HT1080 (cell line): ENCODE measurements around the gene TCF7. TPM values are rescaled to one million over a fixed set of nuclear protein-coding genes. Genes with fewer than 3 reads are reported as not detected.
A peak's percentile ranks its signal among the peaks of the same experiment; 100 is the strongest.

ENCODE experiments used
- DNase-seq: peaks from one replicate; pipeline ENCODE4 v3.0.0-alpha.2; 2015; ENCODE audit warnings: low read depth
- total RNA-seq: library from RNA; depleted of rRNA; stranded (reverse); fragments of >200 nt; shearing (Covaris generic); gene quantifications from 2 replicates; pipeline ENCODE4 v1.2.3, GENCODE V29; 2014

TCF7 gene
- total RNA-seq, 1 experiment from 2014 or later: not detected

DNA sequence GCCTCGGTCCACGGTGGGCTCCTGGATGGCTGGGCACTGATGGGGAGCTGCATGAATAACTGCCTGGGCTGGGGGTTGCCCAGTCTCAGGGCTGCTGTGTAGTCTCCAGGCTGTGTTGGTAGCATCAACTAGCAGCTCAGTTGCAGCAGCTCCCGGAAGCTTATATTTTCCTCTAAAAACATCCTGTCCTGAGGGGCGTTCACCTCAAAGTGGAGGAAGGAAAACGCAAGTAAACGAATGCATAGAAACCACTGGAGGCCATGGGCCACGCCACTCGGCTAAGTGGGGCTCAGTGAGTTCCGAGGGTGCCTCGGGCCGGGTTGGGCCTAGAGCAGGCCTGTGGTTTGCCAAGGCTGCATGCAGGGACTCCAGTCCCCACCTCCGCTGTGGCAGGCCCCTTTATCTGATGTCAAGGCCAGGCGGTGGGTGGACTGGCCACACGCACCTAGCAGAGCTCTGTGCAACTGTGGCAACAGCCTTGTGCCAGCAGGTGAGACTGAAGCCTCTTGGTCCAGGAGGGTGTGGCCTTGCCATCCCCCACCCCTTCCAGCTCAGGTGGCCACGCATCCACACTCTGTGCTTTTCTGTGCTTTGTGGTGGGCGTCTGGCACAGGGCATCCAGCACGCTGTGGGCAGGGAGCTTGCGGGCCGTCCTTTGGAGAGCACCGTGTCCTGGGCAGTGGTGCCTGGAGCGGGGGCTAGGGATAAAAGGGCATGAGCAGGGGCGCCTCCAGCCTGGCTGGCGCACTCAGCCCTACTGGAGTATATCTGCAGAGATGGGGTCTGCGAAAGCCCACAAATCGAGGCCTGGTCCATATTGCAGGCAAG is 15.1 kb downstream of the TCF7 start:
- no peak for DNase-seq

DNA sequence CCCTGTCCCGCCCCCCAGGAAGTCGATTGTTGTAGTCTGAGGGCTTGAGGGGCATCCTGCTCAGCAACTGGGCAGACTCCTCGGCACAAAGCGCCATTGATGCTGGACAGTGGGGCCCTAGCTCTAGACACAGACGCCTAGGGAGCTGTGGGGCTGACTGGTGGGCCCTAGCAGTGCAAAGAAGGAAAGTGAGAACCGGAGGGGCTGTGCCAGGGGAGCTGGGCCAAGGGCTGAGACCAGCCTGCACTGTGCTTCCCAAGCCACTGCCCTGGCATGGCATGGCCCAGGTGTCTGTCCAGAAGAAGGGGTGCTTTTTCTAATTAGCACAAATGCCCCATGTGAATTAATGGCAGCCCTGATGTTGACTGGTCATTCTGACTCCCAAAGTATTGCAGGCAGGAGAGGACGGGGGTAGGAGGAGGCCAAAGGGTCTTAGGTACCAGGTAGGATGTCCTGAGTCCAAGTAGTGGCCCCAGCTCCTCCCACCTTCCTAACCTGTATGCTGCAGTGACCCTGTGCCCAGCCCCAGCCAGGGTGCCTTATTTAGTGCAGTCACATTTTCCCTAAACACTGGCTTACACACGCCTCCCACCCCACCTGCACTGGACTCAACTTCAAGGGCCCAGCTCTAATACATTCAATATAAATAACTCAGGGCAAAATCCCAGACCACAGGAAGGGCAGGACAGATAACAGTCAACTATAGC is 15.9 kb downstream of the TCF7 start:
- DNase-seq: no peak

DNA sequence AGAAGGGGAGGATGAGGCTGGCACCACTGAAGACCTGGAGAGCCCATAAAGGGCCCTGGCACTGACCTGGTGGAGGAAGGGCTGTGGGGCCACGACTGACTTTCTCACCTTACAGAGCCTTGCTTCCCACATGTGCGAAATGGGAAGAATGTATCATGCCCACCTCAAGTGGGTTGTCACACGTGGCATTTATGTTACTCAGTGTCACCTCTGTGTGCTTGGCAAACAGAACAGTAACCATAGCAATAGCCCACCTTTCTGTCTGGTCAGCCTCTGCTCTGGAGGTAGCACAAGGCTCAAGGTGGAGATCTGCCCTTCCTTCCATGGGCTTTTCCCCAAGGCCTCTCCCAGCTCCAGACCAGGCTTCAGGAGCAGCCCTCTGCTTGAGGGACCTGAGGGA is 16.7 kb downstream of the TCF7 start:
- DNase-seq: no peak

DNA sequence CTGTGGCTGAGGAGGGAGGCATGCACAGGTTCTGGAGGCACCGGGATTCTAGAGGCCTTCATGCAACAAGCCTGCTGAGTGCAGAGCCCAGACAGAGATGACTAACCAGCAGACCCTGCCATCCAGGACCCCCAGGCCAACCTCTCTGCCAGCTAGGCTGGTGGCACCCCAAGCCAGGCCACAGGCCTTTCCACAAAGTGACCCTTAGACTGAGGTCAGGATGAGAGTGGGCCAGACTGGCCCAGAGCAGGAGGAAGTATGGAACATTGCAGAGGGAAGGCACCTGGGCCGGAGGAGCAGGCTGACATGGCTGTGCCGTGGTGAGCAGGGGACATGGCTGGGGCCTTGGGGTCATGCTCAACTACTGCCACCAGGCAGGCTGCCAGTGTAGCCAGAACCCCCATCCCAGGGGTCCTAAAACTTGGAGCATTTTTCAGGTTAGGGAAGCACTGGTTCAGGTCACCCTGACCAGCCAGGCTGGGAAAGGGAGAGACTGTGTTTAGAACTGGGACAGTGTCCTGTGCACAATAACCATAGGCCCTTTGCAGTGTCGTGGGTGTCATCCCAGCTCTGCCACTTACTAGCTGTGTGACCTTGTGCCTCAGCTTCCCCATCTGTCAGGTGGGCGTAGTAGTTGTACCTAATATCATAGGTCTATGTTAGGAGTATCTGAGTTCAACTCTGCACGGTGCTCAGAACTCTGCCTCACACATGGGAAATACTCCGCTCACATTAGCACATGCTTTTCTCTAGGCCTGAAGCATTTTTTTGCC is 17.3 kb downstream of the TCF7 start:
- no peak for DNase-seq

DNA sequence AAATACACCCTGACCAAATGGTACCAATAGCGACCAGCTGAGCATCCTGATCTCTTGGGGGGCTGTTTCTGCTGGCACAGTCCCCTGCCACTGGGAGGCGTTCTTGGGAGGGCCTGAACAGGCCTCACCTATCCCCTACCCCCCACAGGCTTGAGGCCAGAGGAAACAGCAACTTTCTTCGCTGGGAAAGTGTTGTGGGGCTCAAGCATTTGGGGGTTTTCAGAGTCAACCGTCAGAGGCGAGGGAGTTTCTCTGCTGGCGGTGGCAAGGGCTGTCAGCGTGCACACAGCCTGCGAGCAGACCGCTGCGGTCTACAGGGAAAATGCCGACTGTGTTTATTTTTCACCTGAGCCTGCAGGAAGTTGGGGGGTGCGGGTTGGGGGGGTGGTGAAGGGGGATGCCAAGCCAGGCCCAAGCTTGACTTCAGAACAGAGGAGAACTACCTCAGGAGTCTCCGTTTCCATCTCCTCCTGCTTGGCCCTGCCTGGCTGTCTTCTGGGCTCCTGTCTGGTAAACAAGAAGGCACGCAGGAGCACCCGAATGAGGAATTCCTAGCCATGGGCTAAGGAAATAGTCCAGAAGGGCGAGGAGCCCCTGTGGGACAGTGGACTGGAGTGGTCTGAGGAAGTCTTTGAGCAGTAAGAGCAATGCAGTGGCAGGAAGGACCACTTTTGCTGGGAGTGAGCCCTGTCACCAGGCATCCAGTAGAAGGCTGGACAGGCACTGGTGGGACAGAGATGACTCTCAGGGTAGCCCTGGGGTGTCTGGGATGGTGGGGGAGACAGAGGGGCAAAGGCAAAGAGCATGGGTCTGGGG is 18.1 kb downstream of the TCF7 start:
- no peak for DNase-seq

DNA sequence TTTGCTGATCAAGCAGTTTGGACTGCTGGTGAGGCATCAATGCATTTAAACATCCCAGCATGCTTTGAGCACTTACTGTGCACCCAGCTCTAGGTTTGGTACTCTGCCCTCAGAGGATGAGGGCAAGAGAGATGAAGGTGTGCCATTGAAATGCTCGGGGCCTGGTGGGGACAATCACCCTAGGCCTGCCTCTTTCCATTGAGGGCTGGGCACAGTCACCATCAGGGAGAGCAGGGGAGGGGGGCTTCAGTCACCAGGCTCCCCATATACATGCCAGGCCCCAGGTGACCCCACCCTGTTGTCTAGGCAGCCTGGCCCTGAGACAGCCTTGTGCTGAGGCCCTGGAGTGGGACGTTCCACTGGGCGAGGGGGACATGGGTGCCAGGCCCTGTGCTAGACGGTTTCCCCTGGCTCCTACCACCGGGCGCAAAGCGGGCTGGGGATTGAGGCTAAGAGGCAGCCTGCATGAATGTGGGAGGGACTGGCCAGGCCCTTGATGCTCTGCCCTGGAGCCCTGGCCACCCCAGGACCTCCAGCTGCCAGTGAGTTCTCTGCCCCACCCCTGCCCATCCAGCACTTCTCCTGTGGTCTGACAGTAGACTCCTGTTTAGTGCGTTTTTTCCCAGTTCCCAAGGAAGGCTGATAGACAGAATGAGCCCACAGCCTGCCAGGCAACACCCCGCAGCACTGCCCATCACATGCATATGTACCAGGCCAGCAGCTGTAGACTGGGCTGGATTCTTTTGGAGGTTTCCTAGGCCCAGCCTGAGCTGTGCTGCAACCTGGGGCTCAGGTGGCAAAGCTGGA is 18.9 kb downstream of the TCF7 start:
- no peak for DNase-seq

DNA sequence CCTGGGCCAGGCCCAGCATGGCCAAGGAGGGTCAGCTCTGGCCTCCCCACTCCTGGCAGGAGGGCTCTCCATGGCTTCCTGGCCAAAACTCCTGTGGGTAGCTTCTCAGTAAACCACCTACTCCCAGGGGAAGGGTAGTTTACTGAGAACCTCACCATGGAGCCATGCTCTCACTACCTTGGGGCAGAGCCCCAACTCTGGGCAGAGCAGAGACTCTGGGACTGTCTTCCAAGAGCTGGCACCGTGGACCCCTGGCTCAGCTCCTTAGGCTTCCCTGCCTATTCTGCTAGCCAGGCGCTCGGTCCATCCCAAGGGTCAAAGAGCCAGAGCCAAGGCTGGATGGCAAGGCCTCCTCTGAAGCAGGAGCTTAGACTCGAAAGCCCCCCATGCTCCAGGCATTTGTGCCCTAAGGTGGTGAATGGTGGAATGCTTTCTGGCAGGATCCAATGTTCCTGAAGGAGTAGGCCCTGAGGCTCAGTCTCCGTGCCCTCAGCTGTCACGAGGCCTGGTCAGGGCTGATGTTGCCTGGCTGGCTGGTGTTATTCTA is 19.6 kb downstream of the TCF7 start:
- no peak for DNase-seq

DNA sequence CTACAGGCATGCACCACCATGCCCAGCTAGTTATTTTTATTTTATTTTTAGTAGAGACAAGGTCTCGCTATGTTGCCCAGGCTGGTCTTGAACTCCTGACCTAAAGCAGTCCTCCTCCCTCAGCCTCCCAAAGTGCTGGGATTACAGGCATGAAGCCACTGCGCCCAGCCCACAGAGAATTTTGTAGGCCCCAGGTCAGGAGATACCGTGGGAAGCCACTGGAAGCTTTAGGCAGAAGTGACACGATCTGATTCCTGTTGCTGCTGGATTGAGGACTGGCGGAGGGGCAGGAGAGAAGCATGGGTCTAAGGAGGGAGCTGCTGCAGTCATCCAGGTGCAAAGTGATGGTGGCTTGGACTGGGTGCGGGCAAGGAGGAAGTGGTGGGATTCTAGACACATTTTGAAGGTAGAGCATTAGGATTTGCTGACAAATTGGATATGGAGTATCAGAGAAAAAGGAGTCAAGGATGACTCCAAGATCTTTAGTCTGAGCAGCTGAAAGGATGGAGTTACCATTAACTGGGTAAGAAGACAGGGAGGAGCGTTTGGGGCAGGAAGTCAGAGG is 20.7 kb downstream of the TCF7 start:
- no peak for DNase-seq

DNA sequence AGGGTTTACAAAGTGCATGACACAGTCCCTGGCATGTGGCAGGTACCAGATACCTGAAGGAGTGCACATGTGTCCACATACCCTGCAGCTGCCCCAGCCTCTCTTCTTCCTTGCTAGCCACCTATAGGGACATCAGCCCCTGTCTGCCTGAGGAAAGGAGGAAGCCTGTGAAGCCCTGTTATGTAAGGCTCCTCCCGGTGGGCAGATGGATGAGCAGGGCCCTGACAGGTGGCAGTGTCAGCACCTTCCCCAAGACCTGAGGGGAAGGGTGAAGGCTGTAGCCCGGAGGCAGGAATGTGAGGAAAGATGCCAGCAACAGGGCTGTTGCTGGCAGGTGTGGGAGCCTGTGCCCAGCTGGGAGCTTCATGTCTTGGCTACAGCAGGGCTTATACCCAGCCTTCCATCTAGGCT is 21.7 kb downstream of the TCF7 start:
- no peak for DNase-seq

DNA sequence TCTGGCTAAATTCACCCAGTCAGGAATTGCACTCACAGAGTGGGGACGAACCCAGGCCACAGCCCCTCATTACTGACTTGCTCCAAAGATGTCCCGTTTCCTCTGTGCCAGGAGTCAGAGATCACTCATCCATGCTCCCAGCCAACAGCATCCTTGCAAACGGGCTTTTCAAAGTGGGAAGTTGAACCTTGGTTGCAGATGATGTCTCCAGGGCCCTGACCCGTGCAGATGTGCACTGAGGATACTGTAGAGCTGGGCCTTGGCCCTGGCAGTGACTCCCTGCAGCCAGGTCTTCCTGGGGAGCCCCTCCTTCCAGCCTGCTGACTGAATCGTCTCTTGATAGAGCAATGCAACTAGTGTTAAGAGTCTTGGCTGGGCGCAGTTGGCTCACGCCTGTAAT is 22.3 kb downstream of the TCF7 start:
- DNase-seq: no peak

DNA sequence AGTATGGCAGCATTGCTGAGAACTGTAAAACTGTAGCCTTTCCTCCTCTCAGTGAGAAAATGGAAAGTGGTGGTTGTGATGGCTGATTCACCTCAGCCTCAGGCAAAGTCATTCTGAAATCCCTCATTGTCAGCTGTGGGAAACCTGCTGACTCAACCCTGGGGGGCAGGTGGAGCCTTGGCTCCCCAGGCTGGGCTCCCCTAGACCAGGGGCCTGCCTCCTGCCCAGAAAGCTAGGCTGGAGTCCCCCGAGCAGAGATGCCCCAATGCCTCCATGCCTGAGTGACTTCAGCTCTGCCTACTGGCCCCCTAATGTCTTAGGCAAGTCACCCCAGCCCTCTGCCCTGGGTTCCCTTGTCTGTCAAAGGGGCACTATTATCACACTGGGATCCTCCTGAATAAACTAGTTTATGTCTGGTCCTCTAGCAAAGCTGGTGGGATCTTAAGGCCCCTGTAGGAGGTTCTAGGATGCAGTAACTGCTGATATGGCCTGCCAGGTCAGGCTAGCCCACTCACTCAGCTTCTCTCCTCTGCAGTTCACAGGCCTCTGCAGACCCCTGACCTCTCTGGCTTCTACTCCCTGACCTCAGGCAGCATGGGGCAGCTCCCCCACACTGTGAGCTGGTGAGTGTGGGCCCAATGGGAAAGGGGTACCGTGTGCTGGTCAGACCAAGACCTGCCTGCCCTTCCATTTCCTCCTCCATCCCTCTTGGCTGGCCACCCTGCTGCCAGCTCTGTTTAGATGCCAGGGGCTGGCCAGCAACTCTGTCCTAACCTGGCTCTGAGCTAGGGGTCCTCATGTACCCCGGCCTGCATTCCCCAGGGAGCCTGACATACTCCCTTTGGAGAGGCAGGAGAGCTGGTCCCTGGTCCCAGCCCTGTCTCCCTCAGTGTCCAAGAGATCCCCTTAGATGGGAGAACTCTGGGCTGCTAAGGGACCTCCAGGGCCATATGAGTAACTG is 24.2 kb downstream of the TCF7 start:
- DNase-seq: peak; percentile 80

DNA sequence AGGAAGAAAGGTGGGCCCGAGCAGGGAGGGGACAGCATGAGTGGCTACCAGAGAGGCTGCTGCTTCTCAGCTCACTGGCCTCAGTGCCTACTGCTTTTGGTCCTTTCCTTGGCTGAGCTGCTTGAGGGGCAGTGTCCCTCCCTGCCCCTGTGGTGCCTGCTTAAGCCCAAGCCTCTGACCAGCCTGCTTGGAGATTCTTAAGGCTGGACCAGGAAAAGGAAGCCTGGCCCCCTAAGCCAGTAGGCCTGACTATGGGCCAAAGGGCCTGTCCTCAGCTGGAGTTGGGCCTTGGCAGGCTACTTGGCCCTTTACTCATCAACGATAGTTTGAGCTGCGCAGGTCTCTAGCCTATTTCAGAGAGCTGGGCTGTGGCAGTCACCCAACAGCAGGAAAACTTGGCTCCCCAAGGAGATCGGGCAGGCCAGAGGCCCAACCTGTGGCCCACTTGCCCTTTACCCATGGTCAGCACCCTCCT is 24.9 kb downstream of the TCF7 start:
- no peak for DNase-seq

DNA sequence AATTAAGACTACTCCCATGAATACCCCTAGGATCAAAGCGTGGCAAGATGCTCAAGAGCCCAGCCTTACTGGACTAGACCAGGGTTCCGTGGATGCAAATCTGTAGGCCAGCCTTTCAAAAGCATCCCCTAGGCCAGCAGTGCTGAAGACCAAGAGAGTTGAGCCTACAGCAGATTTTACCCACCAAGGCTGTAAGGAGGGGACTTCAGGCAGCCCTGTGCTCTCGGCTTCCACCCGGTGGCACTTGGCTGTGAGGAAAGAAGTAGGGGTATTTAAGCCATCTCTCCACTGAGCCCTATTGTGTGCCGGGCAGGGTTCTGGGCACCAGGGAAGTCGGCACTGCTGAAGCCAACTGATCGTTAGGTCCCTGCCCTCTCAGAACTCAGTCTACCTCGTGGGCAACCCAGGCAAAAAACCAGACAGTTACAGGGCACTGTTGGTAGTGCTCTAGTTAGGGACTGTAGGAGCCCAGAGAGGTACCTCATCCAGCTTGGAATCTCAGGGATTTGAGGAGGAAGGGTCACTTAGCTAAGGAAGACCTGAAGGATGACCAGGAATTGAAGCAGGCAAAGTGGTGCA is 25.5 kb downstream of the TCF7 start:
- DNase-seq: no peak

DNA sequence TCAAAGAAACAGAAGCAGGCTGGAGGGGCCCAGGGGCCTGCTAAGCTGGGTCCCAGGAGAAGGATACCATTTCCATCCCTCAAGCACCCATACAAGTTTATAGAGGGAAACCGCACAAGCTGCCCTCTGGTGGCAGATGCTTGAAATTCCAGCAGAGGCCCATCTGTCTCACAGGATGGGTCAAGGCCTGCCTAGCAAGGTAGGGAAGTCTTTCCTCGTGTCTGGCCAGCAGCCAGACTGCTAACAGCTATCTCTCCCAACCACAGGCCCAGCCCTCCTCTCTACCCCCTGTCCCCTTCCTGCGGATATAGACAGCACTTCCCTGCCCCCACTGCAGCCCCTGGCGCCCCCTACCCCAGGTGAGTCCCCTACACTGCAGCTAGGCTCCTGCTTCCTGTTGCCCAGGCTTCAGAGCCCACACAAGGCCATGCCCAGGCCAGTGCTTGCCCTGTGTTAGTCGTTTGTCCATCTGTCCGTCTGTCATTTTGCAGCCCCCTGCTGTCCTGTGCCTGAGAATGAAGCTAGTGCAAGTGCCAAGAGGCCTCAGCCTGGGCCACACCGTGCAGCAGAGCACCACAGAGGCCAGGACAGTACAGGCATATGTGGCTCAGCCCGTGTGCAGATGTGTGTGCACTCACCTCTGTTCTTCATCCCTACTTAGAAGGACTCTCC is 26.2 kb downstream of the TCF7 start:
- DNase-seq: peak; percentile 81

DNA sequence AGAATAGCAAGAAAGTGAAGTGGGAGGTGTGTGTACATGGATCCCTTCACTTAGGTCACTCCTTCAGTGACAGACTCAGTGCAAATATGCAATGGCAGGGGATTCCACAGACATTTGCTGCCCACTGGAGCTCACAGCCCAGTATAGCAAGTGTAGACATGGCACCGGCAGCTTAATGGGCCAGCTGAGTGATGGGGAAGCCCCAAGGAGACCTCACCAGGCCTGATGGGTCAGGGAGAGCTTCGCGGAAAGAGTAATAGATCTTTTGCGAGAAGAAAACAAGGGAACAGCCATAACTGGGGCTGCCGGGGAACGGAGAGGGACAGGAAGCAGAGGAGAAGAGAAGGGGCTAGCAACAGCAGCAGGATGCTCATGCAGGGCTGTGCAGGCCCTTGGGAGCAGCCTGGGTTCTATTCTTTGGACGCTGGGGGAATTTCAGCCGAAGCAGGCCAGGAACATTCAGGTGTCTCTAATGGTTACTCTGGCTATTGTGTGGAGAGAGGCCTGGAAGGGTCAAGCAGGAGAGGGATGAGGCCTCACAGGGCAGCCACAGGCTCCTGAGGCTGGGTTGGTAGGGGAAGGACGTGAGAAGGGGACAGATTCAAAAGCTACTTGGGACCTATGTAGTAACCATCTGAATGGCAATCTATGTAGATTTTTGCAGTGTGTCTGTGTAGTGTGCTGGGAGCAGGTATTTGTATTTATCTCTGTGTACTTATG is 27.0 kb downstream of the TCF7 start:
- DNase-seq: no peak

DNA sequence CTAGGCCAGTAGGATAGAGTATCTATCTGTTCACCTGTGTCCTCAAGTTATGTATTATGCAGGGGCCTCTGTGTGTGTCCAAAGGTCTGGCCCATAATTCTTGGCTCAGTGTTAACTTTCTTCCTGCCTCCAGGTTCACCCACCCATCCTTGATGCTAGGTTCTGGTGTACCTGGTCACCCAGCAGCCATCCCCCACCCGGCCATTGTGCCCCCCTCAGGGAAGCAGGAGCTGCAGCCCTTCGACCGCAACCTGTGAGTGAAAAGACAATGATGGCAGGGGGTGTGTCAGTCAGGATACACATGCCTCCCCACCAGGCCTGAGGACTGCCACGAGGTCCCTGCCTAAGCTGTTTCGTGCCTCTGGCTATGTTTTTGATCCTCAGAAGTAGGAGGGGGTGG is 27.6 kb downstream of the TCF7 start:
- DNase-seq: no peak

DNA sequence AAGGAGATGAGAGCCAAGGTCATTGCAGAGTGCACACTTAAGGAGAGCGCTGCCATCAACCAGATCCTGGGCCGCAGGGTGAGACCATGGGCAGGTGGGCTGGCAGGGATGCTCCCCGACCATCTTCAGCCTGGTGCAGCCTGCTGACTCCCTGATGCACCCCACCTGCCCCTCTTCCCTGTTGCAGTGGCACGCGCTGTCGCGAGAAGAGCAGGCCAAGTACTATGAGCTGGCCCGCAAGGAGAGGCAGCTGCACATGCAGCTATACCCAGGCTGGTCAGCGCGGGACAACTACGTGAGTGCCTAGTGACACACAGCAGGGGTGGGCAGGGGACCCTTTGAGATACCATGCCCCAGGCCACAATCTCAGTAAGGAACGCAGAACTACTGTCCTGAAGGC is 28.3 kb downstream of the TCF7 start:
- no peak for DNase-seq
